IMR-90 (cell line): Measurements from ENCODE around the gene POU2F1. TPM values are rescaled to one million over a fixed set of nuclear protein-coding genes. Genes with fewer than 3 reads are reported as not detected.

Source experiments
- ATAC-seq: fragments of 200-7000 bp; cut with Tn5 transposase; 2 replicates; pipeline ENCODE4 v1.9.1; 2020; ENCODE audit warnings: low read depth, mild to moderate bottlenecking, moderate library complexity
- BruUV-seq: library from RNA; stranded (reverse); fragments of 400-500 nt; replicated peaks from 2 replicates; lab custom pipeline; 2021; lab: Mats Ljungman, UMichigan
- CTCF ChIA-PET: fragments of 300-600 bp; formaldehyde crosslinking; extraction: SDS; loops from one replicate; lab custom pipeline; 2021; ENCODE audit warnings: antibody characterized with exemption; lab: Yijun Ruan, JAX
- POLR2A ChIA-PET: fragments of 300-600 bp; sonication (Branson Sonifier 250); formaldehyde crosslinking; loops from one replicate; lab custom pipeline; 2022; ENCODE audit warnings: antibody characterized with exemption; ENCODE audit not compliant: unreplicated experiment; lab: Charles Lee
- DNase-seq: peaks from one replicate; pipeline ENCODE4 v3.0.0; 2013
- H2AFZ ChIP-seq: replicated peaks from 2 replicates; pipeline ENCODE3; 2013; ENCODE audit warnings: low read length, mild to moderate bottlenecking; ENCODE audit not compliant: poor library complexity
- H2AK5ac ChIP-seq: 2 replicates; pipeline ENCODE4 v1.6.1; 2013; ENCODE audit warnings: low read depth, low read length, inconsistent platforms
- H2AK9ac ChIP-seq: replicated peaks from 2 replicates; pipeline ENCODE3; 2013; ENCODE audit warnings: mild to moderate bottlenecking, low read depth, low read length, moderate library complexity; ENCODE audit not compliant: poor library complexity
- H2BK120ac ChIP-seq: 2 replicates; pipeline ENCODE4 v1.6.1; 2013; ENCODE audit warnings: low read depth, low read length, inconsistent platforms
- H2BK15ac ChIP-seq: 3 replicates; pipeline ENCODE4 v1.6.1; 2013; ENCODE audit warnings: low read depth, low read length, inconsistent platforms
- H2BK20ac ChIP-seq: 2 replicates; pipeline ENCODE4 v1.6.1; 2013; ENCODE audit warnings: low read depth, mild to moderate bottlenecking, inconsistent platforms, low read length, moderate library complexity
- H2BK5ac ChIP-seq: 2 replicates; pipeline ENCODE4 v1.6.1; 2013; ENCODE audit warnings: mild to moderate bottlenecking, low read depth, low read length, inconsistent platforms; ENCODE audit not compliant: poor library complexity, severe bottlenecking
- H3K14ac ChIP-seq: replicated peaks from 2 replicates; pipeline ENCODE4 v1.6.1; 2013; ENCODE audit warnings: low read depth, low read length, inconsistent platforms
- H3K18ac ChIP-seq: 2 replicates; pipeline ENCODE4 v1.6.1; 2013; ENCODE audit warnings: low read depth, low read length, control low read depth
- H3K23ac ChIP-seq: 2 replicates; pipeline ENCODE4 v1.6.1; 2013; ENCODE audit warnings: low read depth, low read length, inconsistent platforms
- H3K27ac ChIP-seq: 2 replicates; pipeline ENCODE4 v1.5.1; 2013; ENCODE audit warnings: mild to moderate bottlenecking, control low read depth, low read length; ENCODE audit not compliant: insufficient read depth
- H3K27me3 ChIP-seq: 2 replicates; pipeline ENCODE4 v1.6.1; 2013; ENCODE audit warnings: low read length; ENCODE audit not compliant: control insufficient read depth, insufficient read depth
- H3K36me3 ChIP-seq: 2 replicates; pipeline ENCODE4 v1.6.1; 2013; ENCODE audit warnings: low read length, mixed read lengths; ENCODE audit not compliant: control insufficient read depth, insufficient read depth
- H3K4ac ChIP-seq: 2 replicates; pipeline ENCODE4 v1.6.1; 2013; ENCODE audit warnings: low read depth, low read length, inconsistent platforms
- H3K4me1 ChIP-seq: 2 replicates; pipeline ENCODE4 v1.6.1; 2013; ENCODE audit warnings: low read length, mixed read lengths; ENCODE audit not compliant: control insufficient read depth, insufficient read depth
- H3K4me2 ChIP-seq: 2 replicates; pipeline ENCODE4 v1.6.1; 2013; ENCODE audit warnings: low read depth, mild to moderate bottlenecking, control low read depth, low read length, moderate library complexity
- H3K4me3 ChIP-seq: 2 replicates; pipeline ENCODE4 v1.5.1; 2013; ENCODE audit warnings: low read depth, mild to moderate bottlenecking, control low read depth, low read length, moderate library complexity; ENCODE audit not compliant: insufficient read depth
- H3K56ac ChIP-seq: 2 replicates; pipeline ENCODE4 v1.6.1; 2013; ENCODE audit warnings: low read length, inconsistent platforms; ENCODE audit not compliant: insufficient read depth; ENCODE audit errors: extremely low read depth
- H3K79me1 ChIP-seq, 2 experiments: 2 replicates each; pipeline ENCODE4 v1.6.1; 2013; ENCODE audit warnings: low read length in 2 of 2, inconsistent platforms in 1 of 2, low read depth in 1 of 2
- H3K9ac ChIP-seq: 2 replicates; pipeline ENCODE4 v1.6.1; 2013; ENCODE audit warnings: low read depth, low read length, control low read depth
- H3K9me1 ChIP-seq: 2 replicates; pipeline ENCODE4 v1.6.1; 2013; ENCODE audit warnings: low read length, inconsistent platforms; ENCODE audit not compliant: insufficient read depth
- H3K9me3 ChIP-seq: 2 replicates; pipeline ENCODE4 v1.6.1; 2013; ENCODE audit warnings: low read length; ENCODE audit not compliant: control insufficient read depth, insufficient read depth
- H4K20me1 ChIP-seq: 2 replicates; pipeline ENCODE4 v1.6.1; 2013; ENCODE audit warnings: low read length, inconsistent platforms; ENCODE audit not compliant: insufficient read depth
- H4K5ac ChIP-seq: 2 replicates; pipeline ENCODE4 v1.6.1; 2013; ENCODE audit warnings: mild to moderate bottlenecking, low read depth, low read length, control low read depth
- H4K8ac ChIP-seq, 2 experiments: 2 replicates each; pipeline ENCODE4 v1.6.1; 2013; ENCODE audit warnings: low read depth in 2 of 2, low read length in 2 of 2, control low read depth in 1 of 2, inconsistent platforms in 1 of 2
- H4K91ac ChIP-seq: 2 replicates; pipeline ENCODE4 v1.6.1; 2013; ENCODE audit warnings: low read depth, low read length, inconsistent platforms; ENCODE audit not compliant: insufficient read depth
- POLR2A ChIP-seq: IDR thresholded peaks from 2 replicates; pipeline ENCODE4 v1.6.1; 2012; ENCODE audit warnings: mild to moderate bottlenecking, low read depth, low read length
- RFX5 ChIP-seq: IDR thresholded peaks from 2 replicates; pipeline ENCODE4 v1.8.0; 2012; ENCODE audit warnings: low read depth, mild to moderate bottlenecking, low read length, moderate library complexity
- WGBS, 2 experiments: methylation state at CpG; one replicate each; pipeline versions ENCODE4 v1.1.5 to v1.1.7; 2013; ENCODE audit warnings: missing lambda C conversion rate in 2 of 2; ENCODE audit not compliant: insufficient read length in 1 of 2; ENCODE audit errors: extremely low coverage in 2 of 2; 5-methylcytosine and 5-hydroxymethylcytosine counted together
- dilution Hi-C: fragments of 300-500 bp; cut with HindIII; formaldehyde crosslinking; loops from one replicate; pipeline ENCODE4 v1.14.3; 2018; ENCODE audit warnings: low sequenced_read_pairs; ENCODE audit not compliant: unreplicated experiment
- in situ Hi-C: fragments of 300-500 bp; cut with MboI; formaldehyde crosslinking; loops from 3 replicates; pipeline ENCODE4 v1.14.3; 2019; ENCODE audit warnings: low sequenced_read_pairs, inconsistent platforms, mixed read lengths
- intact Hi-C: fragments of 100-400 bp; cut with micrococcal nuclease; formaldehyde crosslinking; loops from 2 replicates; pipeline ENCODE4 v1.10.0; 2022
- polyA plus RNA-seq, 3 experiments: library from polyadenylated mRNA; depleted of rRNA; stranded (reverse); fragments of >200 nt; gene quantifications; 2 replicates each; pipeline ENCODE4 v1.2.3, GENCODE V29; 2012; ENCODE audit warnings: low replicate concordance in 1 of 3
- total RNA-seq: library from RNA; depleted of rRNA; stranded (reverse); fragments of >200 nt; gene quantifications from 2 replicates; pipeline ENCODE4 v1.2.3, GENCODE V29; 2012

Gene POU2F1
- total and polyA plus RNA-seq, 2 of the 4 experiments (the other 2 are of a cell fraction), result 1.2 to 3.4 TPM

DNA sequence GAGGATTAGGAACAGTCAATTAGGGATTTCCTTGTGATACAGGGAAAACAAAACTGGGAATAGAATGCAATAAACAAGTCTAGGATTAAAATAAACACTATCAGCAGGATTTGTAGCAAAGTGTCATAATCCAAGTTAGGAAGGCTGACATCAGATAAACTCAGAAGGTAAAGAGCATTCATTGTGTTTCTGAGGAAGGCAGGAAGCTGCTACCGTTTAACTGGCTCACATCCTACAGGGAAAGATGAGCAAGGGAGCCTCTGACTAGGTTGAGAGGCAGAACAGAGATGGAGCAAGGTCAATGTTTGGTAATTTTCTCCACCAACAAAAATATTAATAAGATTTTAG, 124.7 kb downstream of the POU2F1 start:
- in situ Hi-C loops, result no loop called here

More for the DNA sequence above, 124.7 kb downstream of the POU2F1 start:
- no peak overlapping the region for H3K27ac ChIP-seq
- H3K9me3 ChIP-seq, result no peaks in the 10 kb centered on the region
- intact Hi-C loops, result no loop called here
- no peak overlapping the region for H4K91ac ChIP-seq
- ATAC-seq (peak; percentile 65), DNase-seq (peak; percentile 25)
- peaks cover 3% of the 10 kb centered on the region; the same call in 1 of the 2 replicates for H3K4me1 ChIP-seq
- no peak overlapping the region for H3K14ac ChIP-seq
- H4K8ac ChIP-seq, result no peak overlapping the region
- no peak overlapping the region for H2AFZ ChIP-seq
- H3K4me3 ChIP-seq, result no peak overlapping the region
- WGBS, 2 experiments, result no CpG with 5 or more reads among the region's 1 CpG
- no peak overlapping the region for H2AK9ac ChIP-seq
- no peaks in the 10 kb centered on the region for H3K36me3 ChIP-seq
- H2BK20ac ChIP-seq, result no peak overlapping the region
- no peak overlapping the region for H2BK5ac ChIP-seq
- BruUV-seq, result no TSS peak
- H4K20me1 ChIP-seq, result no peaks in the 10 kb centered on the region
- no peak for TF ChIP-seq POLR2A
- no peak for TF ChIP-seq RFX5
- no peaks in the 10 kb centered on the region for H3K27me3 ChIP-seq
- H3K4ac ChIP-seq, result no peak overlapping the region
- H3K23ac ChIP-seq, result no peak overlapping the region
- H2BK15ac ChIP-seq, result no peak overlapping the region
- dilution Hi-C loops, result no loop called here
- H2AK5ac ChIP-seq, result no peak overlapping the region
- no peak overlapping the region for H3K56ac ChIP-seq
- H2BK120ac ChIP-seq, result no peak overlapping the region
- no peak overlapping the region for H3K18ac ChIP-seq
- no peak overlapping the region for H3K9ac ChIP-seq
- H4K5ac ChIP-seq, result no peak overlapping the region
- H3K79me1 ChIP-seq, result peaks cover 0 to 6% of the 10 kb centered on the region in 2 experiments; a peak in 1 of 4 replicates
- no peak overlapping the region for H3K4me2 ChIP-seq
- ChIA-PET CTCF (no interaction called here), POLR2A (no interaction called here)
- H3K9me1 ChIP-seq, result 0 out of 2 replicates have a peak, but pooled peaks cover 2% of the 10 kb centered on the region
